Ectodermal cell (in vitro differentiated cells): ENCODE results near the gene ABCC10.
"Not testable (repeated sequence)": the region's sequence is repeated elsewhere in the genome, so short reads cannot be mapped to it uniquely, and the experiment has no call there.

Source experiments
- H3K27ac ChIP-seq: 2 replicates; pipeline ENCODE4 v1.7.0; 2013; ENCODE audit warnings: mild to moderate bottlenecking, low read depth, low read length; ENCODE audit not compliant: insufficient read depth, poor library complexity, severe bottlenecking
- H3K27me3 ChIP-seq: 2 replicates; pipeline ENCODE4 v1.7.0; 2013; ENCODE audit warnings: mild to moderate bottlenecking, low read length; ENCODE audit not compliant: insufficient read depth, control insufficient read depth, poor library complexity, severe bottlenecking
- H3K36me3 ChIP-seq: one replicate; pipeline ENCODE4 v1.7.0; 2013; ENCODE audit warnings: low read length; ENCODE audit not compliant: control insufficient read depth, insufficient read depth
- H3K4me1 ChIP-seq: one replicate; pipeline ENCODE4 v1.7.0; 2013; ENCODE audit warnings: low read length; ENCODE audit not compliant: control insufficient read depth, insufficient read depth
- H3K4me3 ChIP-seq: 2 replicates; pipeline ENCODE4 v1.7.0; 2013; ENCODE audit warnings: low read depth, low read length, control low read depth; ENCODE audit not compliant: insufficient read depth
- H3K9me3 ChIP-seq: 2 replicates; pipeline ENCODE4 v1.7.0; 2013; ENCODE audit warnings: mild to moderate bottlenecking, low read length, moderate library complexity; ENCODE audit not compliant: control insufficient read depth
- WGBS, 2 experiments: methylation state at CpG; one replicate each; pipeline ENCODE4 v1.1.7; 2013; ENCODE audit warnings: missing lambda C conversion rate in 2 of 2; 5-methylcytosine and 5-hydroxymethylcytosine counted together

Gene ABCC10

DNA sequence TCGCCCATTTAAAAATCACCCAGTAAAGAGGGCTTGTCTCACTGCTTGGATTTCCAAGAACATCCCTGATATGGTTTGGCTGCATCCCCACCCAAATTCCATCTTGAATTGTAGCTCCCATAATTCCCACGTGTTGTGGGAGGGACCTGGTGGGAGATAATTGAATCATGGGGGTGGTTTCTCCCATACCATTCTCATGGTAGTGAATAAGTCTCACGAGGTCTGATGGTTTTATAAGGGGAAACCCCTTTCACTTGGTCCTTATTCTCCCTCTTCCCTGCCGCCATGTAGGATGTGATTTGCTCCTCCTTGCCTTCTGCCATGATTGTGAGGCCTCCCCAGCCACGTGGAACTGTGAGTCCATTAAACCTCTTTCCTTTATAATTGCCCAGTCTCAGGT, 39.9 kb downstream of the ABCC10 start:
- peaks cover 13% of the 10 kb centered on the region for H3K4me1 ChIP-seq
- H3K4me3 ChIP-seq, H3K27ac ChIP-seq, H3K27me3 ChIP-seq, H3K36me3 ChIP-seq, H3K9me3 ChIP-seq: not testable (repeated sequence)
- 82 to 83% methylated on average over 4 to 5 of the region's 5 CpGs for WGBS, 2 experiments

DNA sequence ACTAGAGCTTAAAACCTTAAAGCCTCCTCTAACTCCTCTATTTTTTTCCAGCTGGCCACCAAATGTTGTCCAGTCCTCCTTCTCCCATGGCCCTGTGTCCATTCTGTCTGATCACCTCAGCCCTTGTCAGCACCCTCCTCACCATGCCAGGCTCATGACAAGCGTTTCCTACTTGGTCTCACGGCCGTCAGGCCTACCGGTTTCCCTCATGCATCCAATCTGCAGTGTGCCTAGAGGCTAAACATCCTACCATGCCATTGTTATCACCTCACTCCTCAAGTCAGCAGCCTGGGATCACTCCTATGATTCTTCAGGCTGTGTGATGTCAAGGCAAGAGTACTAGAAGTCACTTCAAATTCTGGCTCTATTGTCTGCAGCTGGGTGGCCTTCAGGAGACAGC, 40.4 kb downstream of the ABCC10 start:
- no peaks in the 10 kb centered on the region for H3K36me3 ChIP-seq
- no peak overlapping the region for H3K4me3 ChIP-seq
- H3K9me3 ChIP-seq: no peaks in the 10 kb centered on the region
- peaks cover under 1% of the 10 kb centered on the region for H3K27me3 ChIP-seq
- peaks cover 13% of the 10 kb centered on the region for H3K4me1 ChIP-seq
- 88 to 94% methylated on average over 4 of the region's 4 CpGs for WGBS, 2 experiments
- no peak overlapping the region for H3K27ac ChIP-seq

DNA sequence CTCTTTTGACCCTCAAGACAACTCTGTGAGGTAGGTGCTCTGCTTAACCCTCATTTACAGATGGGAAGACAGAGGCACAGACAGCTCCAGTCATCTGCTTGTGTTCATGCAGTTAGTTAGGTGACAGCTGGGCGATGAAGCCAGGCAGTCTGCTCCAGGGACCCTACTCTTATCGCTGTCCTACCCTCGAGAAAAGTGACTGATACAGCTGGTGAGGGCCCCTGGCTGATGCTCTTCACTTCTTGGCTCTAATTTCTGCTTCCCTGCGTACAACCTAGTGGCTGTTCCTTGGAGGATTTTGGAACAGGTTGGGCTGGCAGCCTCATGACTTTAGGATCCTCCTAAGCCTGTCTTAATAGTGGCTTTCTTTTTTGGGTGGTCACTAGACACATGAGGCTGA, 40.9 kb downstream of the ABCC10 start:
- H3K27ac ChIP-seq: no peak overlapping the region
- H3K27me3 ChIP-seq: no peaks in the 10 kb centered on the region
- 93 to 95% methylated on average over 4 of the region's 4 CpGs for WGBS, 2 experiments
- no peak overlapping the region for H3K4me3 ChIP-seq
- no peaks in the 10 kb centered on the region for H3K9me3 ChIP-seq
- peaks cover 13% of the 10 kb centered on the region for H3K4me1 ChIP-seq
- no peaks in the 10 kb centered on the region for H3K36me3 ChIP-seq

DNA sequence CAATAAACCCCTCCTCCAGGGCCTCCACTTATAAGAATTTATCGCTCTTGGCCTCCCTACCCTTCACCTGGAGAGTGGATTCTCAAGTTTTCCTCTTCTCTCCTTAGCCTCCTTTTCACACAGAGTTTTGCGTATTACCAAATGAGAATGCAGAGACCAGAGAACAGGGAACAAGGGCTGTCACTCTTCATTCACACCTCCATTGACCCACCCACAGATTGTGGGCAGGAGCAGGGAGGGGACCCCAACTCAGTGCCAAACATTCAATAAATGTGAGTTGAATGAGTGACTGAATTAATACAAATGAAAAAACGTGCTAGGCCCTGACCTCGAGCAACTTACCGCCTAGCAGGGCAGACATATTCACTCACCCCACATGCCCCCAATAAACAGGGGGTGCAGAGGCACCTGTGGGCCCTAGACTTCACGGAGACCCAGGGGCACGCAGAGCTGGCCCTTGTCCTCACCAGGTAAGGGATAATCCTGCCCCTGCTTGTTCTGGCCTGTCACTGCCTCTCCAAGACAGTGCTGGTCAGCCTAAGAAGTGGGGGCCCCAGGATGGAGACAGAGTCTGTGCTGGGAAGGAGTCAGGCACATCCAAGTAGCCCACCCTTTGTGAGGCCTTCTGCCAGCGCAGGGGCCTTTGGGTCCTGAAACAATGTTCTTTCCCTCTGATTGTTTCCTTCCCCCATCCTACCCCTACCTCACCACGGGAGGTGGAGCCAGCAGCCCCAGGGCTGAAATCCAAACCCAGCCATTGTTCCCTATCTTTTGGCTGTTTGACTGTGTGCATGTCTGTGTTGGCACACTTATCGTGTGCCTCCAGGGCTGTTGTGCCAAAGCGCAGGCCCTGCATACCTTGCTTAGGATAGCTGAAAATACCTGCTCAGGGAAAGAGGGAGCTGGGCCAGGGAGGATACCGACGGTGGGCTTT, 41.7 kb downstream of the ABCC10 start:
- Histone ChIP-seq H3K4me1 (peaks cover 13% of the 10 kb centered on the region), H3K27ac (no peak overlapping the region), H3K9me3 (no peaks in the 10 kb centered on the region), H3K27me3 (no peaks in the 10 kb centered on the region), H3K36me3 (no peaks in the 10 kb centered on the region), H3K4me3 (no peak overlapping the region)
- WGBS, 2 experiments: 71% methylated on average over 13 of the region's 13 CpGs

DNA sequence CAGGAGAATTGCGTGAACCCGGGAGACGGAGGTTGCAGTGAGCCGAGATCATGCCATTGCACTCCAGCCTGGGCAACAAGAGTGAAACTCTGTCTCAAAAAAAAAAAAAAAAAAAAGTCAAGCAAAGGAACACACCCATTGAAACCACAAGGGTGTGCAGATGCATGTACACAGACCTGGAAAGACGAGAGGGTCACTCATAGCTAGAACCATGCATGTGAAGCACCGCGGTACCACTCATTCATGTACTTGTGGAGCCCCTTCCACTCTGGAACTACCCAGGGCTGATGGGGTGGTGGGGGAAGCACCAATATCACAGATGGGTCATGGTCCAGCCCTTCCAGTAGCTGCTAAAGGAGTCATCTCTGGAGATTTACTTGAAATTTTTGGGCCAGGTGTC, 42.6 kb downstream of the ABCC10 start:
- peaks cover 13% of the 10 kb centered on the region for H3K4me1 ChIP-seq
- no peaks in the 10 kb centered on the region for H3K27me3 ChIP-seq
- H3K9me3 ChIP-seq: no peaks in the 10 kb centered on the region
- no peak overlapping the region for H3K4me3 ChIP-seq
- no peak overlapping the region for H3K27ac ChIP-seq
- WGBS, 2 experiments: 95 to 96% methylated on average over 7 of the region's 7 CpGs
- no peaks in the 10 kb centered on the region for H3K36me3 ChIP-seq

DNA sequence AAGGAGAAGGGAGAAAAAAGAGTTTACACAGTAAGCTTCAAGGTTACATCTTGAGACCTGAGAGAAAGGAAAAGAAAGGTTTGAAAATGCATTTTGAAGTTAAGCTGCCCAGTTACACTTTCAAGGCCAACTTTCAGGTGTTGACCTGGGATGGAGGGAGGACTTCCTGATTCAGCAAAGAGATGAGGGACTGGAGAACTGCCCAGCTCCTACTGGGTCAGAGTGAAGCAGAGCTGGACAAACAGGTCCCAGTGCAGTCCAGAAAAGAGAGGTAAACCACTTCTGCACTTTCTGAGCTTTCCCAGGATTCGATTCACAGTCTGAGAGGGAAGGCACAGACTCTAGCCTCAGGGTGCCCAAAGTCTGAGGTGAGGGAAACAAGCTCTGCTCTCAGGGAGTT, 44.1 kb downstream of the ABCC10 start:
- Histone ChIP-seq H3K4me3 (no peak overlapping the region), H3K4me1 (peaks cover 13% of the 10 kb centered on the region), H3K27me3 (no peaks in the 10 kb centered on the region), H3K27ac (no peak overlapping the region), H3K9me3 (no peaks in the 10 kb centered on the region), H3K36me3 (no peaks in the 10 kb centered on the region)
- WGBS, 2 experiments: 84 to 90% methylated on average over 1 of the region's 1 CpG

DNA sequence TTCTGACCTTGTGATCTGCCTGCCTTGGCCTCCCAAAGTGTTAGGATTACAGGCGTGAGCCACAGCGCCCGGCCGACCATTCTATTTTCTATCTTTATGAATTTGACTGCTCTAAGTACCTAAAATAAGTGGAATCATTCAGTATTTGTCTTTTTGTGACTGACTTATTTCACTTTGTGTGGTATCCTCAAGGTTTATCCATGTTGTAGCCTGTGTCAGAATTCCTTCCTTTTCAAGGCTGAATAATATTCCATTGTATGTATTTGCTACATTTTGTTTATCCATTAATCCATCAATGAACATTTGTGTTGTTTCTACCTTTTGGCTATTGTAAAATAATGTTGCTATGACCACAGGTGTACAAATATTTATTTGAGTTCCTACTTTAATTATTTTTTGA, 45.2 kb downstream of the ABCC10 start:
- no peak overlapping the region for H3K4me3 ChIP-seq
- H3K36me3 ChIP-seq: no peaks in the 10 kb centered on the region
- H3K9me3 ChIP-seq: no peaks in the 10 kb centered on the region
- no peak overlapping the region for H3K27ac ChIP-seq
- H3K27me3 ChIP-seq: no peaks in the 10 kb centered on the region
- WGBS, 2 experiments: 92 to 97% methylated on average over 4 of the region's 4 CpGs
- peaks cover 13% of the 10 kb centered on the region for H3K4me1 ChIP-seq

DNA sequence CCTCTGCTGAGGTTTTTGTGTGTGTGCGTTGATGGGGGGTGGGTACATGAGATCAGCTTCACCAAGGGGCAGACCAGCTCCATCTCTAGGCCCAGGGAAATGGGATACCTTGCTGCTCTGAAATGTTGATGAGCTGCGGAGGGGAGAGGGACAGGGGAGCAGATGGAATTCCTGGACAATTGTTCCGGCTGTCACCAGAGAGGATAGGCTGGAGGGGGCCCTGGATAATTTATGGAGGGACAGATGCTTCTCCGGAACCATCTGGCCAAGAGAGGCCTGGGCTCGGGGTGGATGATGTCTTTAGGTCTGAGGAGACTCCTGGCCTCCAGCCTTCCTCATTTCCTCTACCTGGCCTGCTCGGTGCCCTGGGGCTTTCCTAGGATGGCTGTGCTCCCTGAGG, 48.2 kb downstream of the ABCC10 start:
- Histone ChIP-seq H3K27ac (no peak overlapping the region), H3K4me1 (peaks cover 11% of the 10 kb centered on the region), H3K27me3 (no peaks in the 10 kb centered on the region), H3K4me3 (no peak overlapping the region), H3K9me3 (no peaks in the 10 kb centered on the region), H3K36me3 (no peaks in the 10 kb centered on the region)
- 93 to 94% methylated on average over 6 of the region's 6 CpGs for WGBS, 2 experiments

DNA sequence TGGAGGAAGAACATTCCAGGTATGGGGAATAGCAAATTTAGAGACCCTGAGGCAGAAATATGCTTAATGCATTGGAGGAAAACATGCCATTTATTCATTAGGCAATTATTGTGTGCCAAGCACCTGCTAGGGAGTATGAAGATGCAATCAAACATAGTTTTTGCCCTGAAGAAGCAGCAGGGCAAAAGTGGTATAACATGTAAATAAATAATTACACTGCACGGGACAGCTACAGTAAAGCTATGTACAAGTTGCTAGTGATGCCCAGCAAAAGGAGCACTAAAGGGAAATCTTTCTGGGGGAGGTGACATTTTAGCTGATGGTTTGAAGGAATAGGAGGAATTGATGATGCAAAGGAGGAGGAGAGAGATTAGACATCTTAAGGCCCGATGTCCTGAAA, 49.4 kb downstream of the ABCC10 start:
- H3K4me3 ChIP-seq: peak overlapping the region; percentile 70
- no peaks in the 10 kb centered on the region for H3K36me3 ChIP-seq
- peaks cover 11% of the 10 kb centered on the region for H3K4me1 ChIP-seq
- H3K27me3 ChIP-seq: no peaks in the 10 kb centered on the region
- H3K27ac ChIP-seq: no peak overlapping the region
- no peaks in the 10 kb centered on the region for H3K9me3 ChIP-seq
- 75 to 77% methylated on average over 2 of the region's 2 CpGs for WGBS, 2 experiments

DNA sequence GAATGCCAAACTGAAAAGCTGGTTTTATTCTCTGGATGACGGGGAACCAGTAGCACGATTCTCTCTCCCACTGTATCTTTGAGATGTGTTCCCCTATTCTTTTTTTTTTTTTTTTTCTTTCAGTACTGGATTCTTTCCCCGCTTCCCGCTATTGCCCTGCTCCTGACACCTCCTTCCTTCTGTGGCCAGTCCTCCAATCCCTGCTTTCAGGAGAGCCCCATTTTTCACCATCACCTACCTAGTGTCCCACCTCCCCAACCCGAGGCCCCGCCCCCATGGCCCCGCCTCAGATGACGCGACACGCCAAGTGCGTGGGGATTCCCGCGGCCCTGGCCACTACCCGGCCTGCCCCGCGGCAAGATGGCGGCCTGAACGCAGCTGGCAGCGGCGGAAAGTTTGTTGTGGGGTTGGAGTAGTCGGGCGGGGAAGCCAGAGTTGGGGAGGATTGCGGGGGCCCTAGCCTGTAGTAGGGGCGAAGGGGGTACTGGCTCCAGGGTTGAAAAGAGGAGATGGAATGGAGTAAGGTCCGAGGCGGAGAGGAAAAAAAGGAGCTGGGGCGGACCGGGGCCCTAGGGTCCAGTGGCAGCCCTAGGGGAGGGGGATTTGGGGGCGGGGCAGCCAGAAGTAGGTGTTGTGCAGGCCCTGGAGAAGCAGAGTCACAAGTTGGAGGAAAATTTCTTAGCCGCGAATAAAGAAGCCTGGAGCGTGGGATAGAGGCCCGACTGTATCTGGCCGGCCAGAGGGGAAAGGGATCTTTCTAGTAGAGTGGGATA, 50.1 kb downstream of the ABCC10 start, which contains the start of gene TJAP1:
TJAP1 (plus strand) TSS at position 336 of the 773 bp plus-strand sequence. CDS start 21,432 bp downstream, outside the sequence.
- Histone ChIP-seq H3K4me1 (peaks cover 11% of the 10 kb centered on the region), H3K4me3 (peak within 1 kb of the TSS; percentile 70), H3K36me3 (no peaks in the 10 kb centered on the region), H3K27ac (peak within 1 kb of the TSS; percentile 73), H3K9me3 (no peaks in the 10 kb centered on the region), H3K27me3 (no peaks in the 10 kb centered on the region)
- WGBS, 2 experiments: 3 to 4% methylated on average over 34 of the region's 34 CpGs
